Urinary bladder (tissue), 4 donors: ENCODE results near the gene ARHGAP36. TPM values are rescaled to one million over a fixed set of nuclear protein-coding genes. Genes with fewer than 3 reads are reported as not detected.

ENCODE experiments used
- DNase-seq: peaks from one replicate; pipeline ENCODE4 v3.0.0-alpha.2; 2015; ENCODE audit errors: extremely low spot score
- H3K27ac ChIP-seq: one replicate; pipeline ENCODE4 v1.5.1; 2013; ENCODE audit warnings: low read depth, mild to moderate bottlenecking, moderate library complexity
- H3K36me3 ChIP-seq: one replicate; pipeline ENCODE4 v1.6.1; 2013; ENCODE audit warnings: mild to moderate bottlenecking, moderate library complexity; ENCODE audit not compliant: insufficient read depth
- H3K4me1 ChIP-seq: one replicate; pipeline ENCODE4 v1.6.1; 2013; ENCODE audit warnings: mild to moderate bottlenecking, moderate library complexity; ENCODE audit not compliant: insufficient read depth
- H3K4me3 ChIP-seq: one replicate; pipeline ENCODE4 v1.5.1; 2013; ENCODE audit warnings: low read depth, low read length
- WGBS: extraction: QIAGEN DNeasy Blood & Tissue Kit; methylation state at CpG from one replicate; pipeline ENCODE4 v1.1.7; 2013; 5-methylcytosine and 5-hydroxymethylcytosine counted together
- polyA plus RNA-seq: library from polyadenylated mRNA; stranded (reverse); fragments of 200-250 nt; gene quantifications from one replicate; pipeline ENCODE4 v1.2.3, GENCODE V29; 2013
- total RNA-seq: library from RNA; depleted of rRNA; stranded (reverse); fragments of >200 nt; gene quantifications from one replicate; pipeline ENCODE4 v1.2.3, GENCODE V29; 2014
- donor health status: healthy with polysubstance abuse.
- donor health status: healthy.

The ARHGAP36 gene
- total RNA-seq: 1.0 TPM
- 0.11 TPM for polyA plus RNA-seq

- WGBS: 2% methylated on average over 60 of the region's 62 CpGs
- DNase-seq: no peak
- Histone ChIP-seq H3K4me1 (no peaks in the 10 kb centered on the region), H3K27ac (no peak within 1 kb of the TSS), H3K36me3 (no peaks in the 10 kb centered on the region), H3K4me3 (no peak within 1 kb of the TSS)
These were observed at the start of gene ARHGAP36 for GRCh38 chrX:131058136-131058868. Gene ARHGAP36, plus strand, starts transcription at chrX:131058346. Its CDS starts 23,320 bp downstream, at chrX:131081666.

GRCh38 chrX:131010186-131010585 lies 48.0 kb upstream of the ARHGAP36 start:
- no peaks in the 10 kb centered on the region for H3K4me1 ChIP-seq
- no peak overlapping the region for H3K27ac ChIP-seq
- no peaks in the 10 kb centered on the region for H3K36me3 ChIP-seq
- DNase-seq: no peak
- WGBS: 84% methylated on average over 2 of the region's 2 CpGs
- no peak overlapping the region for H3K4me3 ChIP-seq

GRCh38 chrX:131025336-131025735 lies 32.8 kb upstream of the ARHGAP36 start:
- Histone ChIP-seq H3K4me3 (no peak overlapping the region), H3K4me1 (no peaks in the 10 kb centered on the region), H3K36me3 (no peaks in the 10 kb centered on the region), H3K27ac (no peak overlapping the region)
- no peak for DNase-seq
- WGBS: 65% methylated on average over 3 of the region's 3 CpGs

GRCh38 chrX:131032354-131033230 lies 25.6 kb upstream of the ARHGAP36 start:
- 70% methylated on average over 2 of the region's 2 CpGs for WGBS
- H3K4me1 ChIP-seq: no peaks in the 10 kb centered on the region
- H3K36me3 ChIP-seq: no peaks in the 10 kb centered on the region
- H3K27ac ChIP-seq: no peak overlapping the region
- H3K4me3 ChIP-seq: no peak overlapping the region
- DNase-seq: no peak

GRCh38 chrX:131034063-131034462 lies 24.1 kb upstream of the ARHGAP36 start:
- H3K4me1 ChIP-seq: no peaks in the 10 kb centered on the region
- DNase-seq: no peak
- WGBS: 77% methylated on average over 7 of the region's 7 CpGs
- H3K36me3 ChIP-seq: no peaks in the 10 kb centered on the region
- H3K4me3 ChIP-seq: no peak overlapping the region
- H3K27ac ChIP-seq: no peak overlapping the region

- DNase-seq: no peak
- Histone ChIP-seq H3K36me3 (no peaks in the 10 kb centered on the region), H3K4me3 (no peak overlapping the region)
These were observed 17.4 kb upstream of the ARHGAP36 start for GRCh38 chrX:131040781-131041180.

GRCh38 chrX:131041667-131042066 lies 16.5 kb upstream of the ARHGAP36 start:
- H3K36me3 ChIP-seq: no peaks in the 10 kb centered on the region
- H3K4me1 ChIP-seq: no peaks in the 10 kb centered on the region
- 89% methylated on average over 6 of the region's 6 CpGs for WGBS
- H3K4me3 ChIP-seq: no peak overlapping the region
- no peak overlapping the region for H3K27ac ChIP-seq
- DNase-seq: no peak

More at GRCh38 chrX:131040781-131041180, 17.4 kb upstream of the ARHGAP36 start:
- Histone ChIP-seq H3K4me1 (no peaks in the 10 kb centered on the region), H3K27ac (no peak overlapping the region)

GRCh38 chrX:131045726-131046125 lies 12.4 kb upstream of the ARHGAP36 start:
- WGBS: 48% methylated on average over 5 of the region's 5 CpGs
- no peak overlapping the region for H3K4me3 ChIP-seq
- no peak for DNase-seq
- H3K4me1 ChIP-seq: no peaks in the 10 kb centered on the region
- H3K36me3 ChIP-seq: no peaks in the 10 kb centered on the region
- no peak overlapping the region for H3K27ac ChIP-seq

- WGBS: 27% methylated on average over 5 of the region's 5 CpGs
- Histone ChIP-seq H3K4me1 (no peaks in the 10 kb centered on the region), H3K4me3 (no peak overlapping the region), H3K36me3 (no peaks in the 10 kb centered on the region), H3K27ac (no peak overlapping the region)
- no peak for DNase-seq
These were observed 11.6 kb upstream of the ARHGAP36 start for GRCh38 chrX:131046596-131046995.

- no peak overlapping the region for H3K27ac ChIP-seq
- H3K36me3 ChIP-seq: no peaks in the 10 kb centered on the region
- H3K4me1 ChIP-seq: no peaks in the 10 kb centered on the region
- no peak for DNase-seq
- H3K4me3 ChIP-seq: no peak overlapping the region
- 71% methylated on average over 9 of the region's 9 CpGs for WGBS
These were observed 11.0 kb upstream of the ARHGAP36 start for GRCh38 chrX:131047180-131047579.

- no peak for DNase-seq
- WGBS: 84% methylated on average over 5 of the region's 5 CpGs
- H3K4me3 ChIP-seq: no peak overlapping the region
- H3K27ac ChIP-seq: no peak overlapping the region
- H3K4me1 ChIP-seq: no peaks in the 10 kb centered on the region
- H3K36me3 ChIP-seq: no peaks in the 10 kb centered on the region
These were observed 5.1 kb upstream of the ARHGAP36 start for GRCh38 chrX:131053076-131053475.

- Histone ChIP-seq H3K36me3 (no peaks in the 10 kb centered on the region), H3K4me3 (no peak overlapping the region), H3K4me1 (no peaks in the 10 kb centered on the region), H3K27ac (no peak overlapping the region)
- no peak for DNase-seq
- 35% methylated on average over 6 of the region's 6 CpGs for WGBS
These were observed 3.2 kb upstream of the ARHGAP36 start for GRCh38 chrX:131054906-131055305.

- no peaks in the 10 kb centered on the region for H3K36me3 ChIP-seq
- WGBS: 15% methylated on average over 9 of the region's 9 CpGs
- H3K4me3 ChIP-seq: no peak overlapping the region
- no peak overlapping the region for H3K27ac ChIP-seq
- no peaks in the 10 kb centered on the region for H3K4me1 ChIP-seq
- no peak for DNase-seq
These were observed 440 bp upstream of the ARHGAP36 start for GRCh38 chrX:131057706-131058105.

- 67% methylated on average over 2 of the region's 2 CpGs for WGBS
- Histone ChIP-seq H3K27ac (no peak overlapping the region), H3K4me1 (no peaks in the 10 kb centered on the region), H3K4me3 (no peak overlapping the region), H3K36me3 (no peaks in the 10 kb centered on the region)
- no peak for DNase-seq
These were observed 1.1 kb downstream of the ARHGAP36 start for GRCh38 chrX:131059246-131059645.
